SK-N-SH (cell line): ENCODE measurements around the gene PRF1.

Experiments
- CTCF ChIP-seq: fragments of 200-600 bp; sonication (generic); IDR thresholded peaks from 2 replicates; pipeline ENCODE4 v1.6.1; 2017; ENCODE audit warnings: antibody characterized with exemption, mild to moderate bottlenecking, moderate library complexity
- FOSL2 ChIP-seq: IDR thresholded peaks from 2 replicates; pipeline ENCODE4 v1.4.0; 2012; ENCODE audit warnings: low read depth, mild to moderate bottlenecking, moderate library complexity, borderline replicate concordance
- MAX ChIP-seq: IDR thresholded peaks from 2 replicates; pipeline ENCODE4 v1.4.0; 2012; ENCODE audit warnings: low read depth
- MXI1 ChIP-seq: IDR thresholded peaks from 2 replicates; pipeline ENCODE4 v1.6.1; 2012; ENCODE audit warnings: mild to moderate bottlenecking, low read depth, low read length, improper control_type of control experiment
- NFIC ChIP-seq: IDR thresholded peaks from 2 replicates; pipeline ENCODE4 v1.4.0; 2012; ENCODE audit warnings: borderline replicate concordance
- POLR2AphosphoS5 ChIP-seq: IDR thresholded peaks from 2 replicates; pipeline ENCODE4 v1.6.1; 2012; ENCODE audit warnings: low read depth, low read length
- RAD21 ChIP-seq: IDR thresholded peaks from 2 replicates; pipeline ENCODE4 v1.6.1; 2012; ENCODE audit warnings: mild to moderate bottlenecking, low read length
- RCOR1 ChIP-seq: fragments of 150-350 bp; IDR thresholded peaks from 2 replicates; pipeline ENCODE4 v1.6.1; 2017; ENCODE audit warnings: antibody characterized with exemption, low read length
- USF2 ChIP-seq: fragments of 150-350 bp; IDR thresholded peaks from 2 replicates; pipeline ENCODE4 v1.6.1; 2017; ENCODE audit warnings: antibody characterized with exemption, low read length, low read depth, borderline replicate concordance

- TF ChIP-seq CTCF (no peak), FOSL2 (no peak), MAX (no peak), NFIC (no peak), POLR2AphosphoS5 (no peak), RAD21 (no peak), MXI1 (no peak), RCOR1 (no peak), USF2 (no peak)
These were observed 795 bp downstream of the PRF1 start for GRCh38 chr10:70601746-70602145.
